Measurements from ENCODE around the gene PFKP. TPM values are rescaled to one million over a fixed set of nuclear protein-coding genes. Genes with fewer than 3 reads are reported as not detected.

The PFKP gene
- polyA plus RNA-seq, 5 donors, result 6.3 to 10.6 (median 9.3) TPM

DNA sequence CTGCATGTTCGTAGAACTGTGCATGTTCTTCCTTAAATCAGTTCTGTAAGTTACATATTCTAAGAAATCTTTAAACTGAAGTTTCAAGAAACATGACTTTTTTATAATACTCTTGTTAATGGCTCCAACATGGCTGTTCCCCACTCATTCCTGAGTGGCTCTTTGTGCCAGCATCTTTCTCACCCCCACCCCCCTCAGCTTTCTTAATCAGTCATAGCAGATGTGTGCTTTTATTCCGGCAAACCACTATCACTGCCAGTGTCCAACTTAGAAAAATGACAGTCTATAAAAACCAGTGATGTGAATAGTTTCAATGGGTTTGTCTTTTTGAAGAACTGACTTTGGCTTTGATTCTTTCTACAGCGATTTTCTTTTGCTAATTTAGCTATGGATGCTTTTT, 67.7 kb downstream of the PFKP start:
- no peak for DNase-seq

GRCh38 chr10:3136336-3136735, 69.0 kb downstream of the PFKP start:
- DNase-seq, result no peak

- DNase-seq, result no peak
These were observed 69.6 kb downstream of the PFKP start for GRCh38 chr10:3136763-3137611.

DNA sequence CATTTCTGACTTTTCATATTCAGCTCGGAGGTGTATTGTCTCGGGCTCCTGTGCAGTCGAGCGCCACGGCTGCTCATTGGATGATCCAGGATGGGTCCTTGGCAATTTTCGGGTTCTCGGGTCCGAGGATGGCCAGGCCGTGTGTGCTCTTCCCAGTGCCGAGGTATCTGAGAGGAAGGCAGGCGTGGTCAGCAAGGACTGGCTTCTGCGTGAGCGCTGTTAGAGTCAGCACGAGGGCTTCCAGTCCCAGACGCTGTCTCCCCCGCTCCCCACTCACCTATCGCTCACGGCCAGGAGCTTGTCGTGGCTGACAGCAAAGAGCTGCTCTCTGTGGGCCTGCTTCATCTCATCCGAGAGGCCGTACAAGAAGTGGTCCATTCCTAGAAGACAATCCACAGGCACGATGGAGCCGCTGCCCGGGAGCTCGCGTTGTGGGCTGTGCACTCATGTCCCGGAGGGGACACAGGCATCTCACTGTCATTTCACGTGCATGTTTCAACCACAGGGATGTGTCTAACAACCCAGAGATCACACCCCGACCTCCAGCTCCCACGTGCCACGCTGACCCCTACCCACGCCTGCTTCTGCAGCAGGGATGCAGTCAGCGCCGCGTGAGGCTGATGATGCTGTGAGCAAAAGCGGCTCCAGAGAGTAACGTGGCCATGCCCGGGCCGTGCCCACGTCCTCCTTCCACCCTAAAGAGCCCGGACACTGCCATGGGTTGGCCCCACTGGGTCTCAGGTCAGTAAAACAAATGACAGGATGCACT, 70.8 kb downstream of the PFKP start:
- no peak for DNase-seq

DNA sequence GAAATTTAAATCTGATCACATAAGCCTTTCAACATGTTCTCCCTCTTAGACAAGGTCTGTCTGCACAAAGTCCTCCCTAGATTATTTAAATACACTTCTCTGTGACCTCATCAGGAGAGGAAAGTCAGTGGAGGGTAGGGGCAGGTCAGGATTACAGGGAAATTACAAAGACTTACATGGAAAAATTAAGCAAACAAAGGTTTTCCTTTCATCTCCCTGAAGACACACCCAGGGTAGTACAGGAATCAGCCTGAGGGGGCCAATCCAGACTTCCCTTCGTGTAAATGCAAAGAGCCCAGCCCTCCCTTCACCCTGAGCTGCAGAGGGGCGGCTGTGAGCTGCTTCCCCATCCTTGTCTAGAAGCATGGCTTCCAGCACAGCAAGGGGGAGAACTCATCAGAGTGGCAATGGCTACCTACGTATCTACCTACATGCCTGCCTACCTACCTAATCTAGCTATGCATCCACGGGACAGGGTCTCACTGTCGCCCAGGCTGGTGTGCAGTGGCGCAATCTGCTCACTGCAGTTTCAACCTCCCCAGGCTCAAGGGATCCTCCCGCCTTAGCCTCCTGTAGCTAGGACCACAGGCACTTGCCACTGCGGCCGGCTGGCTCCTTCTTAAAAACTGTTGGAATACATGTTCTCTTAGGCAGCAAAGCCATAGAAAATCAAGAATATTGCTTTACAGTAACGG, 72.0 kb downstream of the PFKP start:
- DNase-seq, result no peak

- no peak for DNase-seq
These were observed 72.9 kb downstream of the PFKP start for GRCh38 chr10:3140280-3140679.

DNA sequence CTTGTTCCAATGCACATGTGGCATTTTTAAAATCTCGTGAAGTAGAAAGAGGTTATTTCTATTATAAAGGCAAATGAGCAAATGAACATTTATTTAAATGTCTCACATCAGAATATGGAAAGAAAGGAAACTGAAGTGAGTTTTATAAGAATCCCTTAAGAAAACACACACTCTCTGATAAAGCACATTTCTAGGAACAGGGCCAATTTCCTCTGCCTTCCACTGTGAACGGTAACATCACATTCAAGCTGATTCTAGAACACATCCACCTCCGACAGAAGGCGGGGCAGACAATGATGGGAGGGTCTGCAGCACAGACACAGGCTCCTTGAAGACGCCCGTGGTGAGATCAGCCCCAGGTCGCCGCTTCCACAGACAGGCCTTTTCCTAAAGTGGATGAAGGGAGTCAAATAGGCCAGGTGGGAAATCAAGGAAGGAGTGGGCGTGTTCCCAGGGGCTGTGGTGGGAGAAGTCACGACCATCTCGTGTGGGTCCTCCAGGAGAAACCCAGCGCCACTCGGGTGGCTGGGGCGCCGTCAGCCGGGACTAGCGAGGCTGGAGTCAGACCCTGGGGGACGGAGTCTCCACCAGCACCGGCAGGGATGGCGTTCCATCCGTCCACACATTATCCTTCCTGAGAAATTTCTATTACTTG, 74.1 kb downstream of the PFKP start:
- no peak for DNase-seq

GRCh38 chr10:3142146-3142875, 75.0 kb downstream of the PFKP start:
- no peak for DNase-seq

DNA sequence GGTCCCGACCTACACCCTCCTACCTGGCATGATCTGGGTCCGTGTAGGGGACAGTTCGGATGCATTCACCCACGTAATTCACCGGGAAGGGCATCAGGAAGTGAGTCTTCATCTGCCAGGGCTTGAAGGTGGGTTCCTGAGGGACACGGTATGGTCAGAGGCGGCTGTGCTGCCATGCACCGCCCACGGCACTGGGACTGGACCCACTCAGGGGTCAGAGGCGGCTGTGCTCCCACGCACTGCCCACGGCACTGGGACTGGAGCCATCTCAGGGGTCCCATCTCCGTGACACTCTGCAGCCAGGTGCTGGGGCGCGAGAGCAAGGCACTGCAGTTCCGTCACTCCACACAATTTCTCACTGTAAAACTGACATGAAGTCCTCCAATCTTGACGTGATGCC, 76.0 kb downstream of the PFKP start:
- DNase-seq, result no peak

DNA sequence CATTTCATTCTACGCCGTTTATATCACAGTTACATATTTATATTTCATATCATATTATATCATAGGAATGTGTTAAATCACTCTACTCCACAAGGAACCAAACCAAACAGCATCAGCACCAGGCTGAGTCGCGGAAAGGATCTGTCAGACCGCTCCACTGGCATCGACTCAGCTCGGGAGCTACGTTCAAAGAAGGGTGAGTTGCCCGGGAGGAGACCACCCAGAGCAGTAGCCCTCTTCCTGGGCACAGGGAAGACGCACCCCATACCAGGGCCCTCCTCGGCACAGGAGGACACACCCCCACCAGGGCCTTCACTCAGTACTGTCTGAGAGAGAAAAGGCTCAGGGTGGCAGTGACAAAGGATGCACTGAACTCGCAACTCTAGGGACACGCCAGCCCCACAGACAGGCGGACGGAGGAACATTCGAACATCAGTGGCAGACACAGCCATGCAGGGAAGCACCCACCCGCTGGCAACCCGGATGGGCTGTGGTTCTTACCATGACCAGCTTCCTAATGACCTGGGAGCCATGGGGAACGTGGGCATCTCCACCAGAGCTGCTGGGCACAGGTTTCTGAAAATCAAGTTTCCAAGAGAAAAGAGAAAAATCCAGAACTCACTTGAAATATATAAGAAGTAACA, 76.6 kb downstream of the PFKP start:
- no peak for DNase-seq

DNA sequence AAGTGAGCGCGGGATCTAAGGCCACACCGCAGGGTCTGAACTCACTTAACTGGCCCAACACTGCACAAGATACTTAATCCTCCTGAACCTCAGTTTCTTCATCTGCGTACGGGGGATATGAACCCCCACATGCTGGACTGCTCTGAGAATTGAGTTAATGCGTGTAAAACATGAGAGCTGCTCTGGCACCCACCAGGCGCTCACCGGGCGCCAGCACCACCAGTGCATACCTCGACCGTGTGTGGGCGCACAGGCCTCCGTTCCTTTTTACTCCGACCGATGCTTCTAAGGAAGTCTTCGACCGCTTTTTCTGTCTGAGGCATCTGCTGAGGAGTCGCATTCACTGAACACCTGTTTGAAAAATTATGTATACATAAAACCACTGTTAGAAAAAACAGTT, 78.0 kb downstream of the PFKP start:
- DNase-seq, result no peak

GRCh38 chr10:3146289-3146688, 78.9 kb downstream of the PFKP start:
- DNase-seq, result no peak

DNA sequence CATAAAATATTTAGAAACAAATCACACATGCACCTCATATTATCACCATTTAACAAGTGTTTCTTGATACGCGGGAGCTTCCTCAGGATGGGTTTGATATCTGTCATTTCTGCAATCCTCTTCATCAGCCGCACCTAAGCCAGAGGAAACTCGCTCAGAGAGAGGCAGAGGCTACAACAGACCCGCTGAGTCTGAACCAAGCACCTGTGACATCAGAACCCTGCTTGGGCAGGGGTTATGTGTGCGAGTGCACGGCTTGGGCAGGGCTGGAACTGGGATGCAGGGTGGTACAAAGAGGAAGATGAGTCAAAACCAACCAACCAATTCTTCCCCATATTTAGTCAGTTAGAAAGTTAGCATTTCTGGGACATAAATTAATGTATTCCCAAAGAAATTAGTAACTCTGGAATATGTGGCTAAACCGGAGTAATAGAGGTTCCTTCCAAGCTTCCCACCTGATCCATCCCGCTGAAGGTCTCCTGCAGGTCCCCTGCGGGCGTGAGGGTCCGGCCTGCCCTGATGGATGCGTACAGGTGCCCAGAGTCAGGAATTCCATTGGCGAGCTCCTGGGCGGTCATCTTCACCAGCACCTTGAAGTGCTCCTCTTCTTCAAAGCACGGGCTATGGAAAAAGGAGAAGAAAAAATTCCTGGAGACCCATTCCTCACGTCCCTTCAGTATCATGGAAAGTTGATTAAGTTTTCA, 79.9 kb downstream of the PFKP start:
- no peak for DNase-seq

- DNase-seq, result no peak
These were observed 80.7 kb downstream of the PFKP start for GRCh38 chr10:3148041-3148440.

DNA sequence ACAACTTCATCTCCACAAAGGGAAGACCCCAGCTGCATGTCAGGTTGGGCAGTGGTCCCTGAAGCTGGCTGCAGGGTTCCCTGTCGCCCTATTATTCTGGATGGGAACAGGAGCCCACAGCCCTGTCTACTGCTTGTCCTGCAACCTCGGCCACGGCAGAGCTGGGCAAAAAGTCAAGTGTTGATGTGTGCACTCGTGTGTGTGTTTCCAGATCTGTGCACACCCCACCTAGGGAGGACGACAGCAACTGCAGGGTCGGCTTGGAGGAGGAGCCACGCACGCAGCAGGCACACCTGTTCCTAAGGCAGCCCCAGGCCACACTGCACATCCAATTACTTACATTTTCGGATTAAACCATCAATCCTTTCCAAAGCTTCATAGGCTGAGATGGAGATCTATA, 81.6 kb downstream of the PFKP start:
- DNase-seq, result no peak

GRCh38 chr10:3149918-3150317, 82.6 kb downstream of the PFKP start:
- no peak for DNase-seq

DNA sequence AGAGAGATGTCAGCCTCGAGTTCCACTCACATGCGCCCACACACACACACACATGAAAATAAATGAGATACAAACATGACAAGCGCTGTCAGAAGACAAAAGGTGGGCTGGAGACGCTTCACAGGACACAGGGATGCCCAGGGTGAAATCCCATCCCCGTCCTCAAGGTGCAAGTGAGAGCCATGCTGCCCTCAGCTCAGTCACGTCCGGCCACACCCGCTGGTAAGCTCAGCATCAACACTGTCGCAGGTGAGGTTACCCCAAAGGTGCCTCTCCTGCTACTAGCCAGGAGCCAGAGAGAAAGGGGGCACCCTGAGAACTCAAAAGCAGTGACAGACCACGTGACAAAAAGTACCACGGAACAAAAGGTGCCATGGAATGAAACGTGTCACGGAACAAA, 83.0 kb downstream of the PFKP start:
- DNase-seq, result no peak

DNA sequence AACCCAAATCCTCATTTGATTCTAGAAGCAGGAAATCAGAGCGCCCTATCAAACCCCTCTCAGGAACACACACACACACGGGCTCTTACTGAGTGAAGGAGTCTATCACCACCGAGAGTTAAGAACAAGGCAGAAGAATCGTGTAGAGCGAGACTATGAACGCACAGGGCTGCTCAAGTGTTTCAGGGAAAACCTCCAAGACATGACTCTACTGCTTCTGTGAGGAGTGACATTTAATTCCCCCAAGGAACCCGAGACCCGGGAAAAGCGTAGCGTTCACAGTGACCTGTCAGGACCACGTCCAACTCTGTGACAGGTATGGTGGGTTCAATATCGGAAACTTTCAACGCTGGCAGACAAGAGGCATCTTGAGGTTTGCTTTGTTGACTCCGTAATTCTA, 83.6 kb downstream of the PFKP start:
- DNase-seq, result no peak

DNA sequence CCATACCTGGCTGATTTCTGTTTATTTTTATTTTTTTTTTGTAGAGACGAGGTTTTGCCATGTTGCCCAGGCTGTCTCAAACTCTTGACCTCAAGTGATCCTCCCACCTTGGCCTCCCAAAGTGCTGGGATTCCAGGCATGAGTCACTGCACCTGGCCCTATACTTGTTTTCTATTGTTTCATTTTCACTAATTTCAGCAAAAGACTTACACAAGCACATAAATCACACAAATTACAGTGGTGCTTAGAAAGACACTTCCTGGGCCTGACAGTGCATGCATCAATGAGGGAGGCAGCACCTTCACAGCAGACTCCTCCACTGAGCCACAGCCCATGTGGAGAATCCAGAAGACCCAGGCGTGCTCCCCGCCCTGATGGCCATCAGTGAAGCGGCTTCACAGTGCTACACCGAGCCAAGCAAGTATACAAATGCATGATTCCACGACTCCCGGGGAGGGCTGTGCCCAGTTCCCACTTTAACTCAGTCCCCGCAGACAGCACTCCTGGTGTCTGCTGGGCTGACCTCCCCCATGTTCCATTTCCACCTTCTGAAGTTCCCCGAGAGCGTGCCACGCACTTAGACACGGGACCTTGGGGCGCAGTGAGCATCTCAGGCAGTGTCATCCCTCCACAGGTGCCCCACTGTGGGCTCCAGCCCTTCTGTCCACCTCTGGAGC, 84.7 kb downstream of the PFKP start:
- DNase-seq, result no peak

DNA sequence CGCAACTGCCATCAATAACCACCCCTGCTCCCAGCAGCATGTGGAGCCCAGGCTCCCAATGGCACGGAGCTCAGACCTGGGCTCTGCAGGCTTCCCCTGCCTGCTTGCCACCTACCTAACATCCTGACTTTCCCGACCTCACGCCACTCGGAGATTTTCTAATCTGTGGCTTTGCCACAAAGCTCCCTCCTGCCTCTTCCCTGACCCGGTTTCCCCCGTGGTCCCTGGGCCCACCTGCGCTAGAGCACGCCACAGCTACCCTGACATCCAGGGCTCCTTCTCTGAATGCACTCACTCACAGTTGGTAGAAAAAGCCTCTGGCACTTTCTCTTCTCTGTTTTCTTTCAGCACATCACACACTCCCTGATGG, 85.2 kb downstream of the PFKP start:
- DNase-seq, result no peak
